Uterus (tissue), 4 donors: Measurements from ENCODE around the gene GSX2. TPM values are rescaled to one million over a fixed set of nuclear protein-coding genes. Genes with fewer than 3 reads are reported as not detected.

Experiments used
- DNase-seq, 2 donors: peaks; one replicate each; pipeline ENCODE4 v3.0.0-alpha.2; 2019 to 2020
- H3K27ac ChIP-seq, 2 donors: fragments of 200-600 bp; sonication (generic); 1 replicate in 1 of 2; 2 replicates in 1 of 2; pipeline ENCODE4 v1.5.1; 2016 to 2018
- H3K27me3 ChIP-seq, 2 donors: fragments of 200-600 bp; sonication (generic); one replicate each; pipeline ENCODE4 v1.5.1; 2018 to 2019; ENCODE audit warnings: control low read depth in 1 of 2
- H3K36me3 ChIP-seq, 2 donors: fragments of 200-600 bp; sonication (generic); one replicate each; pipeline ENCODE4 v1.5.1; 2019; ENCODE audit warnings: control low read depth in 1 of 2
- H3K4me1 ChIP-seq, 2 donors: fragments of 200-600 bp; sonication (generic); one replicate each; pipeline ENCODE4 v1.5.1; 2018 to 2019; ENCODE audit warnings: control low read depth in 1 of 2
- H3K4me3 ChIP-seq, 2 donors: fragments of 200-600 bp; sonication (generic); 1 replicate in 1 of 2; 2 replicates in 1 of 2; pipeline ENCODE4 v1.5.1; 2018 to 2019; ENCODE audit warnings: mild to moderate bottlenecking in 1 of 2
- H3K9me3 ChIP-seq, 2 donors: fragments of 200-600 bp; sonication (generic); one replicate each; pipeline ENCODE4 v1.5.1; 2019; ENCODE audit warnings: control low read depth in 1 of 2
- CTCF ChIP-seq, 4 experiments: fragments of 200-600 bp in 2 of 4; fragments of 450-650 bp in 2 of 4; sonication (generic) in 2 of 4; IDR thresholded peaks; one replicate each; pipeline ENCODE4 v1.5.1; 2016 to 2019; ENCODE audit warnings: antibody characterized with exemption in 4 of 4, mild to moderate bottlenecking in 2 of 4, moderate library complexity in 1 of 4
- POLR2A ChIP-seq, 2 donors: fragments of 450-650 bp; IDR thresholded peaks; one replicate each; pipeline ENCODE4 v1.6.1; 2016; ENCODE audit warnings: antibody characterized with exemption in 2 of 2, mild to moderate bottlenecking in 1 of 2, moderate library complexity in 1 of 2
- intact Hi-C: fragments of 100-400 bp; cut with DNase I; formaldehyde crosslinking; loops from one replicate; pipeline ENCODE4 v1.15.1; 2023; ENCODE audit warnings: low total_unique reads
- small RNA-seq: library from RNA; depleted of rRNA; stranded (forward); fragments of <200 nt; gene quantifications from one replicate; pipeline ENCODE3, GENCODE V24; 2016
- total RNA-seq, 4 donors: library from RNA; depleted of rRNA in 3 of 4; stranded (reverse); fragments of >200 nt in 3 of 4; gene quantifications; one replicate each; pipeline versions ENCODE4 v1.1.0 to v1.2.4, GENCODE V29; 2014 to 2023
- donor health status: DM: yes; HTN: yes; CAD: no.

Gene GSX2
- total RNA-seq, 4 donors from 2014 or later: not detected

DNA sequence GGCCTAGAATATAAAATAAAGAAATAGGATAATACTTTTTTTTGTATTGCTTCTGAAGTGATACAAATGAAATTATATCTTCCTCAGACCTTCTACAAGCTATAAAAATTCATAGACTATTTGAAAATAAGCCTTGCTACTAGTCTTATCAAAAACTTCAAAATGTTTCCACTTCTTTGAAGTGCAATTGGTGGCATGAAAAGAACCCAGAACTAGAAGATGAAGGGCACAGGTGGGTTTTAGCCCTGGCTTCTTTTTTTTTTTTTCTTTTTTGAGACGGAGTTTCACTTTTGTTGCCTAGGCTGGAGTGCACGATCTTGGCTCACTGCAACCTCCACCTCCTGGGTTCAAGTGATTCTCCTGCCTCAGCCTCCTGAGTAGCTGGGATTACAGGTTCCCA, 44.2 kb downstream of the GSX2 start:
- Histone ChIP-seq H3K4me3 (no peak overlapping the region), H3K27me3 (no peaks in the 10 kb centered on the region), H3K4me1 (no peaks in the 10 kb centered on the region), H3K36me3 (no peaks in the 10 kb centered on the region), H3K9me3 (no peaks in the 10 kb centered on the region), H3K27ac (no peak overlapping the region)
- no peak for DNase-seq
- intact Hi-C loops: no loop called here
- TF ChIP-seq POLR2A (IDR thresholded peaks at IDR 0.05) (no peak), CTCF (IDR thresholded peaks at IDR 0.05) (no peak)

DNA sequence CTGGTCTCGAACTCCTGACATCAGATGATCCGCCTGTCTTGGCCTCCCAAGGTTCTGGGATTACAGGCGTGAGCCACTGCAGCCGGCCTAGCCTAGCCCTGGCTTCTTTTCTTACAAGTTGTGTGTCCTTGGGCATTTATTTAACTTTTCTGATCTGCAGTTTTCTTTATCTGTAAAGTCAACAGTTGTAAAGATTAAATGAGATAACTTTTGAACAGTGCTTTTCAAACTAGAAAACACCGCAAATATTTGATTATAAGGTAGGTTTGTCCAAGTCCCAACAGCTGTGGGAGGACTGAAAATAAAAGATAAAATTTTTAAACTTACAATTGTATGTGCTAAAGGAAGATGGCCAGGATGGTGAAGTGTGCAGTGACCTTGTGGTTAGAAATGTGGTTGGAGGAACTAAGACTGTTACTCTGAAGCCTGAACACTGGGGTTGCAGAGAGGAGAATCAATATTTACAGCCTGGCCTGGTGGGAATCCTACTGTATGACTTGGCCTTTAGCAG, 44.8 kb downstream of the GSX2 start:
- no peaks in the 10 kb centered on the region for H3K4me1 ChIP-seq
- no peaks in the 10 kb centered on the region for H3K9me3 ChIP-seq
- DNase-seq: no peak
- TF ChIP-seq POLR2A (IDR thresholded peaks at IDR 0.05): no peak
- no peak for TF ChIP-seq CTCF (IDR thresholded peaks at IDR 0.05)
- H3K36me3 ChIP-seq: no peaks in the 10 kb centered on the region
- no peak overlapping the region for H3K4me3 ChIP-seq
- no peaks in the 10 kb centered on the region for H3K27me3 ChIP-seq
- intact Hi-C loops: no loop called here
- no peak overlapping the region for H3K27ac ChIP-seq

DNA sequence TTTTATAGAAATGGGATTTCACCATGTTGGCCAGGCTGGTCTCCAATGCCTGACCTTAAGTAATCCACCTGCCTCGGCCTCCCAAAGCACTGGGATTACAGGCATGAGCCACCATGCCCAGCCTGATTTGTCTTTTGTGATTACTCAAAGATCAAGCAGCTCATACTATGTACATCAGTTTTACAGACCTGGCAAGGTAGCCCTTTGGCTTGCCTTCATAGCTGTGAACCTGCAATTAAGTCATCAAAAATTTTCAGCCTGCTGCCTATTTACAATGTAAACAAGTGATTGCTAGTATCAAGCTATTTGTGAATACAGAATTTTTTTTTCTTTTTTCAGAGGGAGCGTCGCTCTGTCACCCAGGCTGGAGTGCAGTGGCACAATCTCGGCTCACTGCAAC, 46.2 kb downstream of the GSX2 start:
- Histone ChIP-seq H3K27me3 (no peaks in the 10 kb centered on the region), H3K27ac (no peak overlapping the region), H3K4me1 (no peaks in the 10 kb centered on the region), H3K36me3 (no peaks in the 10 kb centered on the region), H3K4me3 (no peak overlapping the region), H3K9me3 (no peaks in the 10 kb centered on the region)
- intact Hi-C loops: no loop called here
- no peak for DNase-seq
- TF ChIP-seq POLR2A (IDR thresholded peaks at IDR 0.05): no peak
- no peak for TF ChIP-seq CTCF (IDR thresholded peaks at IDR 0.05)

- Histone ChIP-seq H3K9me3 (no peaks in the 10 kb centered on the region), H3K4me1 (no peaks in the 10 kb centered on the region), H3K27ac (no peak overlapping the region), H3K27me3 (no peaks in the 10 kb centered on the region), H3K4me3 (no peak overlapping the region), H3K36me3 (no peaks in the 10 kb centered on the region)
- intact Hi-C loops: no loop called here
- DNase-seq: no peak
- TF ChIP-seq POLR2A (IDR thresholded peaks at IDR 0.05) (no peak), CTCF (IDR thresholded peaks at IDR 0.05) (no peak)
Observed at GRCh38 chr4:54149323-54149722, 49.4 kb downstream of the GSX2 start.

Small RNAs within 50 kb of the gene (small RNA-seq; reads per million reads assigned to genes)
- not detected for gene AC110792.1

Other genes starting within 250 kb of the GSX2 start
- gene CHIC2, start 35.6 kb upstream of the GSX2 start, total RNA-seq: 10 to 100 TPM; 26.0 to 80.2 (median 52.8) TPM
- 100 to 1,000 TPM in 3 of 4 donors, 10 to 100 TPM in 1; 96.8 to 409 (median 226) TPM for gene PDGFRA, start 129.1 kb downstream of the GSX2 start, total RNA-seq